ENCODE measurements around the gene SLC25A1.

SLC25A1 gene

DNA sequence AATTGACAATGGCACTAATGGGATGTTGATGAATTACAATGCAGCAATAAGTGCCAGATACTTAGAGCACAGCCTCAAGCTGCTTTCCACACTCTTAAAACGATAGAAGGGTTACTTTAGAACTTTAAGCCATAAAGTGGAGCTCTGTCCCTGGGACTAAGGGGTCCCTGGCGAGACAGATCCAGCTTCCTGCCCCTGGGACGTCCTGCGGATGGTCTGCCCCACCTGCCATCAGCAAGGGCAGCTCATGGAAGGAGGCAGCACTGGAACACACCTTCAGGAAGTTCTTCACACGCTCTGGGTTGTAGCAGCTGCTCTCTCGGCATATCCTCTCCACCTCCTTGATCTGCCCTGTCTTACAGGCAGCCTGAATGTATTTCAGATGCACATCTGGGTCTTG is 45.1 kb upstream of the SLC25A1 start:
- in situ Hi-C loops (cut with HindIII; ENCODE audit: low sequenced_read_pairs): no loop called here
- DNase-seq (ENCODE audit: low read depth): no peak
- TF ChIP-seq, protein P1, sequence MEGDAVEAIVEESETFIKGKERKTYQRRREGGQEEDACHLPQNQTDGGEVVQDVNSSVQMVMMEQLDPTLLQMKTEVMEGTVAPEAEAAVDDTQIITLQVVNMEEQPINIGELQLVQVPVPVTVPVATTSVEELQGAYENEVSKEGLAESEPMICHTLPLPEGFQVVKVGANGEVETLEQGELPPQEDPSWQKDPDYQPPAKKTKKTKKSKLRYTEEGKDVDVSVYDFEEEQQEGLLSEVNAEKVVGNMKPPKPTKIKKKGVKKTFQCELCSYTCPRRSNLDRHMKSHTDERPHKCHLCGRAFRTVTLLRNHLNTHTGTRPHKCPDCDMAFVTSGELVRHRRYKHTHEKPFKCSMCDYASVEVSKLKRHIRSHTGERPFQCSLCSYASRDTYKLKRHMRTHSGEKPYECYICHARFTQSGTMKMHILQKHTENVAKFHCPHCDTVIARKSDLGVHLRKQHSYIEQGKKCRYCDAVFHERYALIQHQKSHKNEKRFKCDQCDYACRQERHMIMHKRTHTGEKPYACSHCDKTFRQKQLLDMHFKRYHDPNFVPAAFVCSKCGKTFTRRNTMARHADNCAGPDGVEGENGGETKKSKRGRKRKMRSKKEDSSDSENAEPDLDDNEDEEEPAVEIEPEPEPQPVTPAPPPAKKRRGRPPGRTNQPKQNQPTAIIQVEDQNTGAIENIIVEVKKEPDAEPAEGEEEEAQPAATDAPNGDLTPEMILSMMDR (IDR thresholded peaks at IDR 0.05; ENCODE audit: low read depth, low read length, missing control alignments): no peak
- H3K4me3 ChIP-seq (ENCODE audit: low read depth, low read length): no peak overlapping the region

DNA sequence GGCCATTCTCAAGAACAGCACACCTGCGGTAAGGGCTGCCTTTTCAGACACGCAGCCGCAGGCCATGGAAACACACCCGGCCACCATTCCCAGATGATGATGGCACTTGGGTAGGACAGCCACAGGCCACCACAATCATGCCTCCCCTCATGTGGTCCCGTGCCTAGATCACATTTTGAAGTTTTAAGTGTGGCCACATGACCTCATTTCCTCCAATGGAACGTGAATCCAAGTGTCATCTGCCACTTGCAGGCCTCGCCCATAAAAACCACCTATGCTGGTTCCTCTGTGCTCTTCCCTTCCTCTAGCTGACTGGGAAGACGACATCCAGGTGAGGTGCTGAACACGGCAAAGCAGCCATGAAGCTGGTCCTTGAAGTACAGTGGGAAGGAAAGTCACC is 44.6 kb upstream of the SLC25A1 start:
- H3K4me3 ChIP-seq (ENCODE audit: low read depth, low read length): no peak overlapping the region
- DNase-seq (ENCODE audit: low read depth): no peak
- TF ChIP-seq, protein P1 (IDR thresholded peaks at IDR 0.05; ENCODE audit: low read depth, low read length, missing control alignments): no peak
- in situ Hi-C loops (cut with HindIII; ENCODE audit: low sequenced_read_pairs): no loop called here

DNA sequence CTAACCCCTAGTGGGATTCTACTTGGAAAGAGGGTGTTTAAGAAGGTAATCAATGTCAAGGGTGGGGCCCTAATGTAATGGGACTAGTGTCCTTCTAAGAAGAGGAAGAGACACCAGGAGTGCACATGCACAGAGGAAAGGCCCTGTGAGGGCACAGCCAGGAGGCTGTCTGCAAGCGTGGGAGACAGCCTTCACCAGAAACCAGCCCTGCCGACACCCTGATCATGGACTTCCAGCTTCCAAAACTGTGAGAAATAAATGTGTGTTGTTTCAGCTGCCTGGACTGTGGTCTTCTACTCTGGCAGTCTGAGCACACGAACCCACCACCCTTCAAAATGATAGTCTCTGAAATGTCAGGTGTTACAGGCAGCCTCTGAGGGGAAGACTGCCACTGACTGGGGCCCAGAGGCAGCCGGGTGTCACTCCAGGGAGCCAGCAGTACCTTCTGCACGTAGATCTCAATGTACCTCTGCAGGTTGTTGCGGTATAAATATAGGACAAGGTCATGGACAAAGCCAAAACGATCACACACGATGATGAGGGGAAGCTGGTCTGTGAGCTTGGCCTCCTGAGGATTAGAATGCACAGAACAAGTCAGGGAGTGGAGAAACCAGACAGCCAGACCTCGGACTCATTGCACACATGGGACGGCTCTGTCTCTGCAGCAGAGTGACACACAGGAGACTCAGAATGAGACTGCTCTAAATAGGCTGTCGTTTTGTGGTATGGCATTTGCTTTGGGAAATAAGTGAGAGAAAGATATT is 43.9 kb upstream of the SLC25A1 start:
- H3K4me3 ChIP-seq (ENCODE audit: low read depth, low read length): no peak overlapping the region
- TF ChIP-seq, protein P1 (IDR thresholded peaks at IDR 0.05; ENCODE audit: low read depth, low read length, missing control alignments): no peak
- DNase-seq (ENCODE audit: low read depth): no peak
- in situ Hi-C loops (cut with HindIII; ENCODE audit: low sequenced_read_pairs): no loop called here

DNA sequence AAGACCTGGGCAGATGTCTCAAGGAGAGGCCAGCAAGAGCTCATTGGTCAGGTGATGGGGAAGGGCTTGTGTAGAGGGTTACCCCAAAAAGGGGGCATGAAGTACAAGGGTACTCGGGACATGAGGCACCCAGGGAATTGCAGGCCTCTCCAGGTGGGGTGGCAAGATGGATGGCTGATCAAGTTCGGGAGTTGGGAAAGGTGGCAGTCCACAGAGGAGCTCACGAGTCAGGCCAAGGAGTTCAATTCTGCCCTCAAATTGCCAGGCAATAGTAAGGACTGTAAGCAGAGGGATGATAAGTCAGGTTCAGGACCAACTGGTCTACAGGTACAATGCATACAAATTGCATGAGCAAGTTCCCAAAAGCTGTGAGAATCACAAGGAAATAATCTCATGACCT is 42.3 kb upstream of the SLC25A1 start:
- in situ Hi-C loops (cut with HindIII; ENCODE audit: low sequenced_read_pairs): no loop called here

GRCh38 chr22:19218541-19219233 is 40.2 kb upstream of the SLC25A1 start:
- no peak for DNase-seq (ENCODE audit: low read depth)
- no peak overlapping the region for H3K4me3 ChIP-seq (ENCODE audit: low read depth, low read length)
- TF ChIP-seq, protein P1 (IDR thresholded peaks at IDR 0.05; ENCODE audit: low read depth, low read length, missing control alignments): no peak
- in situ Hi-C loops (cut with HindIII; ENCODE audit: low sequenced_read_pairs): no loop called here

More for the DNA sequence above, 42.3 kb upstream of the SLC25A1 start:
- no peak for DNase-seq (ENCODE audit: low read depth)
- no peak overlapping the region for H3K4me3 ChIP-seq (ENCODE audit: low read depth, low read length)
- TF ChIP-seq, protein P1 (IDR thresholded peaks at IDR 0.05; ENCODE audit: low read depth, low read length, missing control alignments): no peak

GRCh38 chr22:19216579-19216978 is 38.0 kb upstream of the SLC25A1 start:
- TF ChIP-seq, protein P1 (IDR thresholded peaks at IDR 0.05; ENCODE audit: low read depth, low read length, missing control alignments): no peak
- no peak overlapping the region for H3K4me3 ChIP-seq (ENCODE audit: low read depth, low read length)
- DNase-seq (ENCODE audit: low read depth): no peak
- in situ Hi-C loops (cut with HindIII; ENCODE audit: low sequenced_read_pairs): no loop called here

Data from astrocyte of the cerebellum (primary cell).